Neural progenitor cell (in vitro differentiated cells): Measurements from ENCODE around the gene PACRG. TPM values are rescaled to one million over a fixed set of nuclear protein-coding genes. Genes with fewer than 3 reads are reported as not detected.

Experiments
- DNase-seq: peaks from one replicate; pipeline ENCODE4 v3.0.0-alpha.2; 2016; ENCODE audit warnings: low spot score
- H2AFZ ChIP-seq: fragments of 200-600 bp; sonication (generic); replicated peaks from 2 replicates; pipeline ENCODE4 v1.6.1; 2016; ENCODE audit warnings: antibody characterized with exemption
- H3F3A ChIP-seq: fragments of 200-600 bp; sonication (generic); 2 replicates; pipeline ENCODE4 v1.6.1; 2016; ENCODE audit warnings: antibody characterized with exemption, low read depth
- H3K27ac ChIP-seq: fragments of 200-600 bp; sonication (generic); 2 replicates; pipeline ENCODE4 v1.5.1; 2016; ENCODE audit warnings: mild to moderate bottlenecking
- H3K27me3 ChIP-seq: fragments of 200-600 bp; sonication (generic); 2 replicates; pipeline ENCODE4 v1.6.1; 2016; ENCODE audit warnings: mild to moderate bottlenecking, moderate library complexity
- H3K36me3 ChIP-seq: fragments of 200-600 bp; sonication (generic); 2 replicates; pipeline ENCODE4 v1.5.1; 2016
- H3K4me1 ChIP-seq: fragments of 200-600 bp; sonication (generic); 2 replicates; pipeline ENCODE4 v1.6.1; 2016; ENCODE audit warnings: mixed run types
- H3K4me2 ChIP-seq: fragments of 200-600 bp; sonication (generic); 2 replicates; pipeline ENCODE4 v1.6.1; 2016
- H3K4me3 ChIP-seq: fragments of 200-600 bp; sonication (generic); 2 replicates; pipeline ENCODE4 v1.5.1; 2016
- H3K79me2 ChIP-seq: fragments of 200-600 bp; sonication (generic); 2 replicates; pipeline ENCODE4 v1.6.1; 2016; ENCODE audit warnings: low read depth
- H3K9ac ChIP-seq: fragments of 200-600 bp; sonication (generic); 2 replicates; pipeline ENCODE4 v1.6.1; 2016
- H3K9me3 ChIP-seq: fragments of 200-600 bp; sonication (generic); 2 replicates; pipeline ENCODE4 v1.5.1; 2016; ENCODE audit warnings: low read depth
- H4K20me1 ChIP-seq: fragments of 200-600 bp; sonication (generic); 2 replicates; pipeline ENCODE4 v1.6.1; 2016; ENCODE audit warnings: low read depth
- H3K27ac Mint-ChIP-seq: 3 replicates; pipeline ENCODE4 v1.8.0; 2021; ENCODE audit warnings: mixed read lengths
- H3K27me3 Mint-ChIP-seq: 2 replicates; pipeline ENCODE4 v1.8.0; 2022; ENCODE audit warnings: low read depth, mild to moderate bottlenecking, inconsistent platforms, moderate library complexity, mixed read lengths; ENCODE audit not compliant: insufficient read depth
- H3K36me3 Mint-ChIP-seq: 3 replicates; pipeline ENCODE4 v1.8.0; 2021; ENCODE audit warnings: mixed read lengths
- H3K4me1 Mint-ChIP-seq: 3 replicates; pipeline ENCODE4 v1.8.0; 2021; ENCODE audit warnings: mixed read lengths
- H3K4me3 Mint-ChIP-seq: 3 replicates; pipeline ENCODE4 v1.8.0; 2021; ENCODE audit warnings: mild to moderate bottlenecking, moderate library complexity, mixed read lengths
- H3K9me3 Mint-ChIP-seq: 3 replicates; pipeline ENCODE4 v1.8.0; 2020; ENCODE audit warnings: mixed read lengths
- EZH2 ChIP-seq: fragments of 200-600 bp; sonication (generic); IDR thresholded peaks from 2 replicates; pipeline ENCODE4 v1.6.1; 2017; ENCODE audit warnings: antibody characterized with exemption, mild to moderate bottlenecking, moderate library complexity
- EZH2phosphoT487 ChIP-seq: fragments of 200-600 bp; sonication (generic); IDR thresholded peaks from 2 replicates; pipeline ENCODE4 v1.6.1; 2017; ENCODE audit warnings: antibody characterized with exemption
- total RNA-seq: library from RNA; depleted of rRNA; stranded (reverse); fragments of >200 nt; gene quantifications from 2 replicates; pipeline ENCODE4 v1.2.3, GENCODE V29; 2015; ENCODE audit warnings: low replicate concordance
- TF ChIP-seq, protein P1 (sequence below): fragments of 200-600 bp; sonication (generic); IDR thresholded peaks from 2 replicates; pipeline ENCODE4 v1.5.1; 2017; ENCODE audit warnings: antibody characterized with exemption, mild to moderate bottlenecking

PACRG gene
- total RNA-seq, 1 donor from 2014 or later, result 0.30 TPM

- no peaks in the 10 kb centered on the region for H3K36me3 Mint-ChIP-seq
- Histone ChIP-seq H3F3A (no peaks in the 10 kb centered on the region), H3K4me1 (no peaks in the 10 kb centered on the region), H2AFZ (no peak overlapping the region), H3K4me3 (no peak overlapping the region), H3K9ac (no peak overlapping the region), H3K36me3 (no peaks in the 10 kb centered on the region), H3K27me3 (no peaks in the 10 kb centered on the region), H3K27ac (no peak overlapping the region), H3K79me2 (no peaks in the 10 kb centered on the region), H3K4me2 (no peak overlapping the region), H3K9me3 (no peaks in the 10 kb centered on the region), H4K20me1 (no peaks in the 10 kb centered on the region)
- H3K27me3 Mint-ChIP-seq, result no peaks in the 10 kb centered on the region
- H3K27ac Mint-ChIP-seq, result no peak overlapping the region
- H3K4me3 Mint-ChIP-seq, result no peak overlapping the region
- H3K4me1 Mint-ChIP-seq, result peaks cover 12% of the 10 kb centered on the region
- no peak for DNase-seq
- TF ChIP-seq EZH2phosphoT487 (no peak), EZH2 (no peak)
- TF ChIP-seq, protein P1, sequence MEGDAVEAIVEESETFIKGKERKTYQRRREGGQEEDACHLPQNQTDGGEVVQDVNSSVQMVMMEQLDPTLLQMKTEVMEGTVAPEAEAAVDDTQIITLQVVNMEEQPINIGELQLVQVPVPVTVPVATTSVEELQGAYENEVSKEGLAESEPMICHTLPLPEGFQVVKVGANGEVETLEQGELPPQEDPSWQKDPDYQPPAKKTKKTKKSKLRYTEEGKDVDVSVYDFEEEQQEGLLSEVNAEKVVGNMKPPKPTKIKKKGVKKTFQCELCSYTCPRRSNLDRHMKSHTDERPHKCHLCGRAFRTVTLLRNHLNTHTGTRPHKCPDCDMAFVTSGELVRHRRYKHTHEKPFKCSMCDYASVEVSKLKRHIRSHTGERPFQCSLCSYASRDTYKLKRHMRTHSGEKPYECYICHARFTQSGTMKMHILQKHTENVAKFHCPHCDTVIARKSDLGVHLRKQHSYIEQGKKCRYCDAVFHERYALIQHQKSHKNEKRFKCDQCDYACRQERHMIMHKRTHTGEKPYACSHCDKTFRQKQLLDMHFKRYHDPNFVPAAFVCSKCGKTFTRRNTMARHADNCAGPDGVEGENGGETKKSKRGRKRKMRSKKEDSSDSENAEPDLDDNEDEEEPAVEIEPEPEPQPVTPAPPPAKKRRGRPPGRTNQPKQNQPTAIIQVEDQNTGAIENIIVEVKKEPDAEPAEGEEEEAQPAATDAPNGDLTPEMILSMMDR, result no peak
- no peaks in the 10 kb centered on the region for H3K9me3 Mint-ChIP-seq
Observed at GRCh38 chr6:163241683-163242082, 513.9 kb downstream of the PACRG start.

- Mint-ChIP-seq H3K27me3 (no peaks in the 10 kb centered on the region), H3K4me1 (peaks cover 24% of the 10 kb centered on the region), H3K27ac (no peak overlapping the region), H3K4me3 (no peak overlapping the region), H3K9me3 (no peaks in the 10 kb centered on the region), H3K36me3 (no peaks in the 10 kb centered on the region)
- no peak overlapping the region for H3K27ac ChIP-seq
- no peak for TF ChIP-seq EZH2phosphoT487
- TF ChIP-seq, protein P1, result no peak
- TF ChIP-seq EZH2, result no peak
- no peak overlapping the region for H3K4me2 ChIP-seq
- H3K79me2 ChIP-seq, result no peaks in the 10 kb centered on the region
- no peak overlapping the region for H3K9ac ChIP-seq
- H3K9me3 ChIP-seq, result no peaks in the 10 kb centered on the region
- no peaks in the 10 kb centered on the region for H3F3A ChIP-seq
- no peak overlapping the region for H2AFZ ChIP-seq
- no peaks in the 10 kb centered on the region for H3K27me3 ChIP-seq
- no peaks in the 10 kb centered on the region for H3K36me3 ChIP-seq
- no peaks in the 10 kb centered on the region for H4K20me1 ChIP-seq
- no peak for DNase-seq
- no peak overlapping the region for H3K4me3 ChIP-seq
- H3K4me1 ChIP-seq, result peaks cover 6% of the 10 kb centered on the region
Observed at GRCh38 chr6:163243083-163243482, 515.3 kb downstream of the PACRG start.

GRCh38 chr6:163243692-163244589 lies 516.2 kb downstream of the PACRG start:
- Histone ChIP-seq H2AFZ (peak overlapping the region; percentile 48), H3K4me2 (no peak overlapping the region)

More at GRCh38 chr6:163243692-163244589, 516.2 kb downstream of the PACRG start:
- H3K9me3 ChIP-seq, result no peaks in the 10 kb centered on the region
- H3K79me2 ChIP-seq, result no peaks in the 10 kb centered on the region
- H3K27ac ChIP-seq, result no peak overlapping the region
- H4K20me1 ChIP-seq, result no peaks in the 10 kb centered on the region
- no peak overlapping the region for H3K9ac ChIP-seq
- Mint-ChIP-seq H3K36me3 (no peaks in the 10 kb centered on the region), H3K4me1 (peaks cover 25% of the 10 kb centered on the region), H3K27ac (peak overlapping the region; percentile 42), H3K27me3 (no peaks in the 10 kb centered on the region), H3K4me3 (no peak overlapping the region), H3K9me3 (no peaks in the 10 kb centered on the region)
- TF ChIP-seq EZH2phosphoT487 (no peak), EZH2 (no peak)
- TF ChIP-seq, protein P1, result no peak
- no peaks in the 10 kb centered on the region for H3K27me3 ChIP-seq
- H3F3A ChIP-seq, result no peaks in the 10 kb centered on the region
- H3K4me1 ChIP-seq, result peaks cover 8% of the 10 kb centered on the region
- no peak overlapping the region for H3K4me3 ChIP-seq
- H3K36me3 ChIP-seq, result no peaks in the 10 kb centered on the region
- no peak for DNase-seq
